Measurements from ENCODE around the gene PPP1R2. TPM values are rescaled to one million over a fixed set of nuclear protein-coding genes. Genes with fewer than 3 reads are reported as not detected.
A peak's percentile ranks its signal among the peaks of the same experiment; 100 is the strongest.
"Not testable (repeated sequence)": the region's sequence is repeated elsewhere in the genome, so short reads cannot be mapped to it uniquely, and the experiment has no call there.

Gene PPP1R2
- polyA plus RNA-seq (ENCODE audit: insufficient read length in 4 of 4), result 10 to 100 TPM; 54.7 to 72.2 (median 65.4) TPM

DNA sequence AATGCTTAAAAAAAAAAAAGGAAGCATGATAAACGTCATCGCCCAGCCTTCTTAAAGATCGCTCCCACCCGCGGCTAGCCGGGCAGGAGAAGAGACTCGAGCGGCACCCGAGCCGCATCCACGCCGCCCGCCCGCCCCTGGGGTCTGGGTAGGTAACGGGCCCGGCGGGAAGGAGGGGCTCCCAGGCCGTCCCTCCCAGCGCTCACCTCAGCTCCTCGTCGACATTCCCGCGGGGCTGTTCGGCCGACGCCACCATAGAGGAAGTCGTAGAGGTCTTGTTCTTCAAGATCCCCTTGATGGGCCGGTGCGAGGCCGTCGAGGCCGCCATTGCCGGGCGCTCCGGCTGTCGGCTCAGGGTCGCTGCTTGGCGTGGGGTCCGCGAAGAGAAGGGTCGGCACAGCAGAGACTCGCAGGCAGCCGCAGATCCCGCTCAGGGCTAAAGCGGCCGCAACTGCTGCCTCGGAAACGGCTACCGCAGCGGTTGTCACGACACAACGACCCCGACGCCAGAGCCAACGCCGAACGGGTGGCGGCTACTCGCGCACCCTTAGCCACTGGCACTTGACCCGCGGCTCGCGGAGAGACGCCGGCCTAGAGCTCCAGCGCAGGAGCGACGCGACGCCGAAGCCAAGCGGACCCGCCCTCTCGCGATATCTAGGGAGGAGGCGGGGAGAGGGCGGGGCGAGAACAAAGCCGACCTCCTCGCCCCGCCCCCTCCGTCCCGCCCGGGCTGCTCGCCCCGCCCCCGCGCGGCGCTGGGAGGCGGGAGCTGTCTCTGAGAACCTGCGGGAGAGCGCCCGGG lies at the start of gene PPP1R2:
TSS of gene PPP1R2 (minus strand) at position 628 of the 802 bp plus-strand sequence. CDS start at position 328, 300 bp downstream.
- peak; percentile 87 to 92 (median 88) for DNase-seq (ENCODE audit: low read depth in 4 of 4, low spot score in 3 of 4)

DNA sequence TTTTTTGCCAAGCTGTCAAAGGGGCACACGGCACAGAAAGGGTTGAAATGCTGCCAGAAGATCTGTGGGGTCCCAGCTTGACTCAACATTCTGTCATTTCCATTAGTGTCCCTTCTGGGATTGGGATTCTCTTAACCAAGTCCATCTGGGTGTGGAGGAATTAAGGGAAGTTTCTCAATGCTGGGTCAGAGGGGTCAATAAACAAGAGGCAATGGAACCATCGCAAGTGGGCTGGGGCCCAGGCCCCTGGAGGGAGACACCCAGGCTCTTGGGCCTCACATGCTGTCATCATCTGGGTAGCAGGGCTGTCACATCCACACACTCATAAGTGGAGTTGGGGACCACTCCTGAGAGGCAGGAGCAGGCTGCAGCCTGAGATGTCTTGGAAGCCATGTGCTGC lies 48.7 kb upstream of the PPP1R2 start:
- no peak for DNase-seq (ENCODE audit: low read depth in 4 of 4, low spot score in 3 of 4)

DNA sequence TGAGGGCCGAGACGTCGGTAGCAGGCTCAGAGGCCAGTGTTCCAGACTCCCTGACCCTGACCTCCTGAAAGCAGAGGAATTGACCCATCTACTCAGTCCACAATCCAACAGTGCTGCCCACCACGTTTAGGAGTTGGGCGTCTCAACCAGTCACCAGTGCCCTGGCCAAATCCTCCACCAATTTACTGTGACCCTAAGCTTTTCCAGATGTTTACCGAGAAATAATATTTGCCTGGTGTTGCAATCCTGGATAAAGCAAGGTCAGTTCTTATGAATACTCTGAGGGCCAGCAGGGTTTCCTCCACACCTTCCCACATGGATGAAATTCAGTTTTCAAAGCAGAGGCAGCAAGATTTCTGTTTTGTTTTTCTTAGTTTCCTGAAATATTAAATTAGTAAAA lies 48.1 kb upstream of the PPP1R2 start:
- DNase-seq (ENCODE audit: low read depth in 4 of 4, low spot score in 3 of 4), result no peak

DNA sequence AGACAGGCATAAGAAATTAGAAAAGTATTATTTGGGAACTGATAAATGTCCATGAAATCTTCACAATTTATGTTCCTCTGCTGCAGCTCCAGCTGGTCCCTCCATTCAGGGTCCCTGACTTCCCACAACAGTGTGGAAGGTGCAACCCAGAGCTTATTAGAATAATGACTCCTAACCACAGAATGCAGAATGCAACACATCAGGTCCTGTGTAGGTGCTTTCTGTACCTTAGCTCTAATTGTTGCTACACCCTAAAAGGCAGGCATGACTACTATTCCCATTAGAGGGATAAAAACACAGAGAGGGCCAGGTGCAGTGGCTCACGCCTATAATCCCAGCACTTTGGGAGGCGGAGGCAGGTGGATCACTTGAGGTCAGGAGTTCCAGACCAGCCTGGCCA lies 47.3 kb upstream of the PPP1R2 start:
- not testable (repeated sequence) for DNase-seq (ENCODE audit: low read depth in 4 of 4, low spot score in 3 of 4)

DNA sequence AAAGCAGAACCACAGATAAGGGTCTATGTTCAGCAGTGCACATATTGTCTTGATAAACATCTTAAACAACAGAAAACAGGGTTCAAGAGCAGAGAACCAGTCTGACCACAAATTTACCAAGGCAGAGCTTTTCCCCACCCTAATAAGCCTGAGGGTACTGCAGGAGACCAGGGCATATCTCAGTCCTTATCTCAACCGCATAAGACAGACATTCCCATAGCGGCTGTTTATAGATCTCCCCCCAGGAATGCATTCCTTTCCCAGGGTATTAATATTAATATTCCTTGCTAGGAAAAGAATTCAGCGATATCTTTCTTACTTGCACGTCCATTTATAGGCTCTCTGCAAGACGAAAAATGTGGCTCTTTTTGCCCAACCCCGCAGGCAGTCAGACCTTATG lies 46.7 kb upstream of the PPP1R2 start:
- not testable (repeated sequence) for DNase-seq (ENCODE audit: low read depth in 4 of 4, low spot score in 3 of 4)

- no peak for DNase-seq (ENCODE audit: low read depth in 4 of 4, low spot score in 3 of 4)
Observed at GRCh38 chr3:195587824-195588223, 44.7 kb upstream of the PPP1R2 start.

DNA sequence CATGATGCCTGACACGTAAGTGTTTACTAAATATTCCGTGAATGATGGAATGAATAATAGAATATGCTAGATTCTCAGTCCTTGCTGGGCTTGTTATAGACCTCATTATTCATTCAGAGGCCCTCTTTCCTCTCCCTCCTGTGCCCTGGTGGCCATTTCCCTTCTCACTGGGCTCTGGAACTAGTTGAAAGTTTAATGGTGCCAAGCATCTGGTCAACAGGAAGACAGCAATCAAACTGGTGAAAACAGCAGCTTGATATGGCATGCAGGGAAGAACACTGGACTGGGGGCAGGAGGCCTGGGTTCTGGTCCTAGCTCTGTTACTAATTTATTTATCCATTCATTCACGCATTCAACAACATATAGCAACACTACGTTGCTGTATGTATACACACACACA lies 44.3 kb upstream of the PPP1R2 start:
- no peak for DNase-seq (ENCODE audit: low read depth in 4 of 4, low spot score in 3 of 4)

DNA sequence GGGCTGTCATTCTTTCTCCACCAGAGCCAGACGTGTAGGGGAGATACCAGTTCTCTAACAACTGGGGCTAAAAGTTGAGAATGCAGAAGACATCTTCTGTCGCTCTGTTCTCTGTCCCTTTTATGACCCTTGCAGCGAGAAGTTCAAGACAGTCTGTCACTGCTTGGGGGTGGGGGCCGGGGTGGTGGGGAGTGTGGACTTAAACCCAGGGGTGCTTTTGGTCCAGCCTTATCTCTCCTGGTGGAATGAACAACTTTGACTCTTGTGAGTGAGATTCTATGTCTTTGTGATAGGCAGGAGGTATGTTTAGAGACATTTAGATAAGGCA lies 41.4 kb upstream of the PPP1R2 start:
- no peak for DNase-seq (ENCODE audit: low read depth in 4 of 4, low spot score in 3 of 4)

DNA sequence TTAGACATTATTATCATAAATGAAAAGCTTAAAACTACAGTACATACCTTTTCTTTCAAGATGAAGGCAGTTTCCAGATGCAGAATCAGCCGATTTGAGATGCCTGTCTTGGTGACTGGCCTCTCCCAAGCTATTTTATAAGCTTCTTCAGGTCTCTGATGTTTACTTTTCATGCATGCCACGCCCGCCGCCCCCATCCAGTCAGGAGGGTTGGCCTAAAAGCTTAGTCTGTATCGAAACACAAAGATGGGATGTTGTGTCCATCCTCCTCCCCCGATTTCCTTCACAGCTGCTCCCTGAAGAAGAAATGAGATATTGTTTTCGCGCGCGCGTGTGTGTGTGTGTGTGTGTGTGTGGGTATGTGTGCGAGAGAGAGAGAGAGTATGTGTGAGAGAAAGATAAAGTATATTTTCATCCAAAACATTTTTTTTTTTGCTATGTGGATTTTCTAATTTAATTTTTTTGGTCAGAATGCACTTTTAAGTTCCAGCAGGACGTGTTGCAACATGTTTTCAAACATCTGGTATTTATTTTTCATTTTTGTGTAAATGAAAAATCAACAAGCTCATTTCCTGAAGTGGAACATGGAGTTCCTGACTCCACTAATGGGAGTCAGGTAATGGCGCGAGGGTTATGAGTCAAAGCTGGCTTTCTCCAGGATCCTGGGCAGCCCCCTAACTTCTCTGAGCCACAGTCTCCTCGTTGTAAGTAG lies 40.9 kb upstream of the PPP1R2 start, which contains the start of gene APOD:
TSS of gene APOD (minus strand) at position 110 of the 712 bp plus-strand sequence. CDS start 4,479 bp downstream, outside the sequence.
- DNase-seq (ENCODE audit: low read depth in 4 of 4, low spot score in 3 of 4), result no peak

DNA sequence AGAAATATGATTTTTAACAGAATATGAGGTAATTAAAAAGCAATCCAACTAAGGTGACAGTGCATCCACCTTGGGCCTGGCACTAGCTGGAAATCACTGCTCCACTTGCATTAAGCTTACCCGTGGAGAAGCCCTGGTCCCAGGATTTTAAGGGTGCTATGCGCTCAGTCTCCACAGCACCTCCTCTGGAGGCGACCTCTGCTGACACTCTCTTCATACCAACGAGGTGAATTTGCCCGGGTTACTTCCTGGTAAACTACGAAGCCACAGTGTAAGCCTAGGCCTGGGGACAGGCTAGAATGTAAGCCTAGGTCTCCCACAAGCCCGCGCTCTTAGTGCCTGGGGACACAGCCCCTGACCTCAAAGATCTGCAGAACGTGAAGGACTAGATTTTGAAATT lies 39.8 kb upstream of the PPP1R2 start:
- no peak for DNase-seq (ENCODE audit: low read depth in 4 of 4, low spot score in 3 of 4)

DNA sequence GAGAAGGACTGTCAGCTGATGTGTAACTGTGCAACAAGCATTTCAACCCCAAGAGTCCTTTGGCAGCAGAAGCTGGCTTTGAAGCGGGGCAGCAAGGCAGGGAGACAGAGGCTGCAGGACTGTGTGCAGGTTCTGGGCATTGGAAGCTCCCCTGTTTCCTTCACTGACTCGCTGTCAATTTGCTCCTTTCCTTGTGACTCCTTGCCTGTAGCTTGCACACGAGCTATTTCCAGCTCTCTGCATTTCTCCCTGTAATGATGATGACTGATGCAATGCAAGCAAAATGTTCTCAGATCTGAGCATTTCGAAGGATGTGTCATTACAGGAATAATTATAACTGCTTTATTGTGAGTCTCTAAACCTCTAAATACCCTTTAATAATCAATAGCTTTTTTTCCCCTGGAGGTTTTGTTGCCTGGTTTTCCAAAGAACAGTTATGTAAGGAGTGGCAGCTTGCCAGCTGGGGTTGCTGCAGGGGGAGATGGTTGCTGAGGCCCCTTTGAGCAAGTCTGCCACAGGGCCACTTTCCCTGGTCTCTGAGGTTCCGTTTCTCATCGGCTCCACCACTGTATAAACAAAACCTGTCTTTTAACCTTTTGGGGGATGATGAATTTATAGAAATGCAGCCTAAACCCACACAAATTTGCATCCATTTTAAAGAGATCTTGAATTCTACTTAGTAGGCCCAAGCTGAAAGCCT lies 37.8 kb upstream of the PPP1R2 start:
- DNase-seq (ENCODE audit: low read depth in 4 of 4, low spot score in 3 of 4), result no peak

DNA sequence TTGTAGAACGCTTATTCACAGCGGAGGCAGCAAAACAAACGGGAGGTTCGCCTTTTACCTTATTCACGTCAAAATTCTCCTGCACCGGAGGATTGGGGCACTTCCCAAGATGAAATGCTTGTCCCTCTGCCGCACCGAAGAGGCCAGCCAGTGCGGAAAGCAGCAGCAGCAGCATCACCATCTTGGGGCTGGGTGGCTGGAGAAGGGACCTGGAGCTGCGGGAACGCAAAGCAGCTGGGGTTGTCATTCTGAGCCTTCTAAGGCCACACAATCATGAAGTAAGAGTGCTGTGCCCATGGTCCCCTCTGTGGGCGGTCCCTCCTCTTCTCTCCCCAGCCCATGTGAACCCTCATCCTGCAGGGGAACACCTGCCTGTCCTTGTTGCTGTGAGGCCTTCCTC lies 36.2 kb upstream of the PPP1R2 start:
- DNase-seq (ENCODE audit: low read depth in 4 of 4, low spot score in 3 of 4), result no peak

GRCh38 chr3:195578565-195578964 lies 35.4 kb upstream of the PPP1R2 start:
- no peak for DNase-seq (ENCODE audit: low read depth in 4 of 4, low spot score in 3 of 4)

GRCh38 chr3:195577645-195578177 lies 34.6 kb upstream of the PPP1R2 start:
- no peak for DNase-seq (ENCODE audit: low read depth in 4 of 4, low spot score in 3 of 4)

- DNase-seq (ENCODE audit: low read depth in 4 of 4, low spot score in 3 of 4), result no peak
Observed at GRCh38 chr3:195574497-195575304, 31.6 kb upstream of the PPP1R2 start.

DNA sequence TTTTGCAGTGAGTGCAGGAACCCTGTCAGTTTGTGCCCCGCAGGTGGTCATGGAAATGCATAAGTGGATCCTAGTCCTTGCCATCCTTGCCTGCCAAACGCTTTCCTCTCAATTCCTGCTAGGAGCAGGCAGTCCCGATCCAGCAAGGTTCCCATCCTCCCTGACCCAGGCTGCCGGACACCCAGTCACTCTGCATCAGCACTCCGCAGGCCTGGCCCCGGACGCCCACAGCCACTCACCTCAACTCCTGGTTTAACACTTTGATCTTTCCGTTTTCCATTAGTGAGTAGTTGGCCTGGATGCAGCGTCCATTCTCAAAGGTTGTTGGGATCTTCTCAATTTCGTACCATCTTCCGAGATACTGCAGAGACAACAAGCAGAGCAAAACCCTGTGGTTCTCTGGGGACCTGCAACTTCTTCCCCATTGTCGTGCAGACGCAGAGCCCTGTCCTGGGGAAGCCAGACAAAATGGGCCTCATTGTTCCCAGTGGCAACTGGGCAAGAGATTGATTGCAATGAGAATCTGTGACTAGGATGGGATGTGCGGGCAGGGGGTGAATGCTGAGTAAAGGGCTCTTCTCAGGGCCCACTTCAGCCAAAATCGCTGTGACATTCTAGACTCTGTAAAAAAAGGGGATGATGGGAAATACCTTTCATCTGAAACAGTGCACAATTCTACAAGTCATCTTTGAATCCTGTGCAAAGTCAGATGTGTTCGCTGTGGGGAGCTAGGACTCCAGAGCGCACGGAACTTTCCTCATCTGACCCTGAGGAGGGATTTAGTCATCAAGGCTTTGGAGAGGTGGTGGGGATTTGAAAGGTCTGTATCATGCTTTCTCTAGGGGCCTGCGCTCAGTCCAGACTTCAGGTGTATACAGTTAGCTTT lies 30.7 kb upstream of the PPP1R2 start:
- no peak for DNase-seq (ENCODE audit: low read depth in 4 of 4, low spot score in 3 of 4)

- no peak for DNase-seq (ENCODE audit: low read depth in 4 of 4, low spot score in 3 of 4)
Observed at GRCh38 chr3:195571361-195571760, 28.2 kb upstream of the PPP1R2 start.

DNA sequence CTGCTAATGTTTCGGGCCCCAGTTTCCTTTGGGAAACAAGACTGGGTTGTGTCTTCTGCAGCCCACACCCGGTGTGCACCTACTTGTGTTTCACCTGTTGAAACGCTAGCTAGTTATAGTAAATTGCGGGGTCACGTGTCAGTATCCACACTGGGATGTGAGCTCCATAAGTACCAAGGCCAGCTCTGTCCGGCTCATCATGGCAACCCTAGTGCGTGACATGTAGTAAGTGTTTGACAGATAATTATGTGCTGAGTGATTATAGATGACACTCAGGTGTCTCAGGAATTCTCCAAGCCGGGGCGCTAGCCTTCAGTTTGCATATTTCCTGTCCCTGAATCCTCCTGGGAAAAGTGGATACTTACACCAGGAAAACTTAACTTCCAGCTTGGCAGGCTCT lies 27.8 kb upstream of the PPP1R2 start:
- DNase-seq (ENCODE audit: low read depth in 4 of 4, low spot score in 3 of 4), result no peak

DNA sequence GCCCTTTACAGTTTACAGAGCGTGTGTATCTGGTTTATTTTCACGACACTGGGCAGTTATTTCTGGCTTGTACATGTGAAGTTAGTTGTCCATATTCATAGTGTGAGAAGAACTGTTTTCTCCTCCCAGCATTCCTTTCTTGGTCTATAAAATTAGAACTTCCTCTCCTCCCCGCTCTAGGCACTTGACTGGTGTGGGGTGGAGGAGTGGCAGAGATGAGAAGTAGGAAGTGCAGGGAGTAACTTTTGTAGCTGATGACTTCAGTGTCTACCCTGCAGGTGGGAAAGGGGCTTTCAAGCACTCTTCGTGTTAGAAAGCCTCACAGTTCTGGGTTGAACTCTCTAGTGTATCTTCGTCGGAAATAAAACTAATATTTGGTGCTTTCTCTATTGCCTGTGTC lies 27.2 kb upstream of the PPP1R2 start:
- DNase-seq (ENCODE audit: low read depth in 4 of 4, low spot score in 3 of 4), result no peak
